ENCODE measurements around the gene RASIP1. TPM values are rescaled to one million over a fixed set of nuclear protein-coding genes. Genes with fewer than 3 reads are reported as not detected.
"Not testable (repeated sequence)": the region's sequence is repeated elsewhere in the genome, so short reads cannot be mapped to it uniquely, and the experiment has no call there.

RASIP1 gene
- total RNA-seq, 2 donors from 2014 or later: 11.6 to 12.3 TPM

- H3K4me1 ChIP-seq (ENCODE audit: control insufficient read depth in 1 of 2, low read depth in 2 of 2): peaks cover 4 to 44% of the 10 kb centered on the region in 2 donors
- no peaks in the 10 kb centered on the region for H3K27me3 ChIP-seq (replicated peaks; ENCODE audit: insufficient read depth)
Measured at GRCh38 chr19:48720613-48721296, 19.7 kb downstream of the RASIP1 start.

GRCh38 chr19:48720251-48720612 lies 20.2 kb downstream of the RASIP1 start:
- Histone ChIP-seq H3K9me3 (no peaks in the 10 kb centered on the region), H3K4me1 (ENCODE audit: control insufficient read depth in 1 of 2, low read depth in 2 of 2) (peaks cover 4 to 49% of the 10 kb centered on the region in 2 donors), H3K36me3 (no peaks in the 10 kb centered on the region), H3K4me3 (peak overlapping the region; percentile 73), H3K27ac (peak overlapping the region in 1 of 2 donors; percentile 82), H3K27me3 (replicated peaks; ENCODE audit: insufficient read depth) (no peaks in the 10 kb centered on the region)
- ATAC-seq (ENCODE audit: insufficient number of reproducible peaks, low FRiP score, low read depth) (no peak), DNase-seq (ENCODE audit: low spot score) (no peak)
- no peak for TF ChIP-seq CTCF (IDR thresholded peaks at IDR 0.05)

More at GRCh38 chr19:48720613-48721296, 19.7 kb downstream of the RASIP1 start:
- Histone ChIP-seq H3K27ac (peak overlapping the region; percentile 82 to 92), H3K4me3 (peak overlapping the region; percentile 73), H3K9me3 (no peaks in the 10 kb centered on the region), H3K36me3 (no peaks in the 10 kb centered on the region)
- no peak for TF ChIP-seq CTCF (IDR thresholded peaks at IDR 0.05)
- DNase-seq (ENCODE audit: low spot score): peak; percentile 100
- peak; percentile 84 for ATAC-seq (ENCODE audit: insufficient number of reproducible peaks, low FRiP score, low read depth)

DNA sequence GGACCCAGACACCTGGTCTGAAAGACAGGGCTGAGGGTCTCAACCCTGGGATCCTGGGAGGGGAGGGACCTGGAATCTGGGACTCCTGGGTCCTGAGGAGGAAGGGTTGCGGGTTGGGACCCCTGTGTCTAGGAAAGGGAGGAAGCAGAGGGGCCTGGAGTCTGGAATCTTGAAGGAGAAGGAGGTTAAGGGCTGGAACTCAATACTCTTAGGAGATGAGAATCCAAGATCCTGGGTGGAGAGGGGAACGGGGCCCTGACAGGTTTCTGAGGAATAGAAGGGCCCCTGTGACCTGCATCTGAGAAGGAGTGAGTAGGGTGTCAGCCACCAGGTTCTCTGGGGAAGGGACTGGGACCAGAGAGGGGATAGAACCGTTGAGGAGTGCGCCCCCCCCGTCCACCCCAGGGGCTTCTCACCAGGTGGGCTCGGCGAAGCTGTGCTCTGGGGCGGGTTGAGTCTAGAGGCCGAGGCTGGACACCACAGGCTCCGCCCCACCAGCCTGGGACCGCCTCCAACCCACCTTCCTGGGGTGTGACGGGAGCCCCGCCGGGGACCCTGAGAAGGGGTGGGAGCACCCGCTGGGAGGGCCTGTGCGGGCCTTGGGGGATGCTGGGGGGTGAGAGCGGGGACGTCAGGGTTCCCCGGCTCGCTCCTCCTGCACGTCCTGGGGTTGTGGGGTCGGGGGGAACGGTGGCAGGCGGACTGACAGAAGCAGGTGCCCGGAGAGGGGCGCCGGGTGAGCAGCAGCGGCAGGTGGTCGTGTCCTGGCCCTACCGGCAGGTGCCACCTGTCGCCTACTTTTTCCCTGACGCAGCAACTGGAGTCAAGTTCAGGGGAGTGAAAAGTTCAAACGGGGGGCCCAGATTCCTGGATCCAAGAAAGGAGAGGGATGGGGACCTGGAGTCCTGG lies 20.9 kb downstream of the RASIP1 start, which contains the start of gene MAMSTR:
Gene MAMSTR (minus strand): TSS at position 463 of the 909 bp plus-strand sequence. CDS start 694 bp downstream, outside the sequence.
- Histone ChIP-seq H3K4me1 (ENCODE audit: control insufficient read depth in 1 of 2, low read depth in 2 of 2) (peaks cover 8 to 51% of the 10 kb centered on the region in 2 donors), H3K27ac (peak within 1 kb of the TSS in 1 of 2 donors; percentile 82), H3K27me3 (replicated peaks; ENCODE audit: insufficient read depth) (no peaks in the 10 kb centered on the region), H3K4me3 (peak within 1 kb of the TSS; percentile 73), H3K9me3 (no peaks in the 10 kb centered on the region), H3K36me3 (no peaks in the 10 kb centered on the region)
- no peak for TF ChIP-seq CTCF (IDR thresholded peaks at IDR 0.05)
- DNase-seq (ENCODE audit: low spot score) (no peak), ATAC-seq (ENCODE audit: insufficient number of reproducible peaks, low FRiP score, low read depth) (no peak)

GRCh38 chr19:48718711-48719231 lies 21.6 kb downstream of the RASIP1 start:
- ATAC-seq (ENCODE audit: insufficient number of reproducible peaks, low FRiP score, low read depth): no peak
- Histone ChIP-seq H3K4me1 (ENCODE audit: control insufficient read depth in 1 of 2, low read depth in 2 of 2) (peaks cover 8 to 49% of the 10 kb centered on the region in 2 donors), H3K36me3 (no peaks in the 10 kb centered on the region), H3K27me3 (replicated peaks; ENCODE audit: insufficient read depth) (no peaks in the 10 kb centered on the region), H3K4me3 (no peak overlapping the region), H3K9me3 (no peaks in the 10 kb centered on the region), H3K27ac (no peak overlapping the region)
- no peak for DNase-seq (ENCODE audit: low spot score)
- no peak for TF ChIP-seq CTCF (IDR thresholded peaks at IDR 0.05)

DNA sequence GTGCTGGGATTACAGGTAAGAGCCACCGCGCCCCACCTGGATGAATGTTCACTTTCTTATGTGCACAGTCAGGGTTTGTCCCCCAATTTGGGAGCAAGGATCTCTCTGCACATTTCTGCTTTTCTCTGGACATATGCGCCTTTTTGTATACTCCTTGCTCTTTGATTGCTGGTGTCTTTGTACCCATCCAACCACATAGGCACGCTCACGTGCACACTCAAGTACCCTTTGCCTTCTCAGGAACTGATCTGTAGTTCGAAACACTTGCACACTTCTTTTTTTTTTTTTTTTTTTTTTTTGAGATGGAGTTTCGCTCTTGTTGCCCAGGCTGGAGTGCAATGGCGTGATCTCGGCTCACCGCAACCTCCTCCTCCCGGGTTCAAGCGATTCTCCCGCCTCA lies 22.3 kb downstream of the RASIP1 start:
- not testable (repeated sequence) for H3K27me3 ChIP-seq (replicated peaks; ENCODE audit: insufficient read depth); H3K36me3 ChIP-seq; H3K27ac ChIP-seq; DNase-seq (ENCODE audit: low spot score); ATAC-seq (ENCODE audit: insufficient number of reproducible peaks, low FRiP score, low read depth); H3K9me3 ChIP-seq; H3K4me3 ChIP-seq
- H3K4me1 ChIP-seq (ENCODE audit: control insufficient read depth in 1 of 2, low read depth in 2 of 2): peaks cover 8 to 55% of the 10 kb centered on the region in 2 donors
